HG02973 (cell line): Measurements from ENCODE around the gene CRIP1.

Experiments used
- ATAC-seq: cut with Tn5 transposase; IDR thresholded peaks from one replicate; pipeline ENCODE4 v1.9.1; 2021; ENCODE audit warnings: moderate library complexity; ENCODE audit not compliant: unreplicated experiment

The CRIP1 gene

GRCh38 chr14:105486163-105486973 lies at the start of gene CRIP1:
Gene CRIP1, plus strand, starts transcription at chr14:105486886. Its CDS starts 374 bp downstream, at chr14:105487260.
- ATAC-seq = no peak

GRCh38 chr14:105436891-105437722 lies 49.6 kb upstream of the CRIP1 start:
- ATAC-seq = no peak

GRCh38 chr14:105437723-105438500 lies 48.8 kb upstream of the CRIP1 start:
- ATAC-seq = no peak

- ATAC-seq = no peak
Observed at GRCh38 chr14:105439179-105439578, 47.5 kb upstream of the CRIP1 start.

GRCh38 chr14:105439710-105440553 lies 46.8 kb upstream of the CRIP1 start:
- no peak for ATAC-seq

- no peak for ATAC-seq
Observed at GRCh38 chr14:105440554-105440900, 46.2 kb upstream of the CRIP1 start.

GRCh38 chr14:105440992-105441391 lies 45.7 kb upstream of the CRIP1 start:
- no peak for ATAC-seq

- ATAC-seq = no peak
Observed at GRCh38 chr14:105442125-105442524, 44.6 kb upstream of the CRIP1 start.

- no peak for ATAC-seq
Observed at GRCh38 chr14:105442834-105443233, 43.9 kb upstream of the CRIP1 start.

- no peak for ATAC-seq
Observed at GRCh38 chr14:105444859-105445258, 41.8 kb upstream of the CRIP1 start.

GRCh38 chr14:105445290-105445689 lies 41.4 kb upstream of the CRIP1 start:
- ATAC-seq = no peak

- no peak for ATAC-seq
Observed at GRCh38 chr14:105445901-105446845, 40.5 kb upstream of the CRIP1 start.

- ATAC-seq = no peak
Observed at GRCh38 chr14:105446971-105447370, 39.7 kb upstream of the CRIP1 start.

GRCh38 chr14:105447651-105448640 lies 38.7 kb upstream of the CRIP1 start:
- ATAC-seq = no peak

- no peak for ATAC-seq
Observed at GRCh38 chr14:105448706-105449111, 38.0 kb upstream of the CRIP1 start.

GRCh38 chr14:105449276-105450122 lies 37.2 kb upstream of the CRIP1 start:
- no peak for ATAC-seq

- no peak for ATAC-seq
Observed at GRCh38 chr14:105450123-105450505, 36.6 kb upstream of the CRIP1 start.
